Panc1 (cell line): Measurements from ENCODE around the gene DCTPP1.

Source experiments
- POLR2AphosphoS5 ChIP-seq: IDR thresholded peaks from 2 replicates; pipeline ENCODE4 v1.6.1; 2012; ENCODE audit warnings: mild to moderate bottlenecking, low read depth, low read length, moderate library complexity
- SIN3A ChIP-seq: IDR thresholded peaks from 2 replicates; pipeline ENCODE4 v1.6.1; 2012; ENCODE audit warnings: low read depth, mild to moderate bottlenecking, low read length, moderate library complexity, borderline replicate concordance; ENCODE audit not compliant: insufficient read depth
- TCF7L2 ChIP-seq: IDR thresholded peaks from 2 replicates; pipeline ENCODE4 v1.6.1; 2011; ENCODE audit warnings: mild to moderate bottlenecking, low read depth, low read length, inconsistent platforms
- TF ChIP-seq, protein P1 (sequence below): fragments of 450-650 bp; IDR thresholded peaks from 2 replicates; pipeline ENCODE4 v1.5.1; 2017; ENCODE audit warnings: mild to moderate bottlenecking
- TF ChIP-seq, protein P2 (sequence below), 2 experiments: IDR thresholded peaks; 2 replicates each; pipeline ENCODE4 v1.6.1; 2011 to 2012; ENCODE audit warnings: low read depth in 2 of 2, control low read depth in 1 of 2, low read length in 1 of 2, mild to moderate bottlenecking in 1 of 2, moderate library complexity in 1 of 2; ENCODE audit not compliant: insufficient read depth in 1 of 2

DNA sequence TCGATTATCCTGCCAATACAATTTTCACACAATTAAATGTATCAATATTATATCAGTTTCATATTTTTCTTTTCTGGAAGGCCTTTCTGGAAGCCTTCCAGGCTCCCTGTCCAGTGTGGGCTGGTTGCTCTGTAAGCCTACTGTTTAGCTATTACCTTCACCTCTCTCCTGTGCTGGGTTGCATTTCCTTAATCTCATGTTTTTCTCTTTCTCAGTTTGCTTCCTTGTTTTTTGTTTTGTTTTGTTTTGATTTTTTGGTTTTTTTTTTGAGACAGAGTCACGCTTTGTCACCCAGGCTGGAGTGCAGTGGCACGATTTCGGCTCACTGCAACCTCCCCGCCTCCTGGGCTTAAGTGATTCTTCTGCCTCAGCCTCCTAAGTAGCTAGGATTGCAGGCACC is 9.0 kb upstream of the DCTPP1 start:
- TF ChIP-seq, protein P1, sequence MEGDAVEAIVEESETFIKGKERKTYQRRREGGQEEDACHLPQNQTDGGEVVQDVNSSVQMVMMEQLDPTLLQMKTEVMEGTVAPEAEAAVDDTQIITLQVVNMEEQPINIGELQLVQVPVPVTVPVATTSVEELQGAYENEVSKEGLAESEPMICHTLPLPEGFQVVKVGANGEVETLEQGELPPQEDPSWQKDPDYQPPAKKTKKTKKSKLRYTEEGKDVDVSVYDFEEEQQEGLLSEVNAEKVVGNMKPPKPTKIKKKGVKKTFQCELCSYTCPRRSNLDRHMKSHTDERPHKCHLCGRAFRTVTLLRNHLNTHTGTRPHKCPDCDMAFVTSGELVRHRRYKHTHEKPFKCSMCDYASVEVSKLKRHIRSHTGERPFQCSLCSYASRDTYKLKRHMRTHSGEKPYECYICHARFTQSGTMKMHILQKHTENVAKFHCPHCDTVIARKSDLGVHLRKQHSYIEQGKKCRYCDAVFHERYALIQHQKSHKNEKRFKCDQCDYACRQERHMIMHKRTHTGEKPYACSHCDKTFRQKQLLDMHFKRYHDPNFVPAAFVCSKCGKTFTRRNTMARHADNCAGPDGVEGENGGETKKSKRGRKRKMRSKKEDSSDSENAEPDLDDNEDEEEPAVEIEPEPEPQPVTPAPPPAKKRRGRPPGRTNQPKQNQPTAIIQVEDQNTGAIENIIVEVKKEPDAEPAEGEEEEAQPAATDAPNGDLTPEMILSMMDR = no peak
- TF ChIP-seq TCF7L2 (no peak), SIN3A (no peak), POLR2AphosphoS5 (no peak)
- TF ChIP-seq, protein P2, sequence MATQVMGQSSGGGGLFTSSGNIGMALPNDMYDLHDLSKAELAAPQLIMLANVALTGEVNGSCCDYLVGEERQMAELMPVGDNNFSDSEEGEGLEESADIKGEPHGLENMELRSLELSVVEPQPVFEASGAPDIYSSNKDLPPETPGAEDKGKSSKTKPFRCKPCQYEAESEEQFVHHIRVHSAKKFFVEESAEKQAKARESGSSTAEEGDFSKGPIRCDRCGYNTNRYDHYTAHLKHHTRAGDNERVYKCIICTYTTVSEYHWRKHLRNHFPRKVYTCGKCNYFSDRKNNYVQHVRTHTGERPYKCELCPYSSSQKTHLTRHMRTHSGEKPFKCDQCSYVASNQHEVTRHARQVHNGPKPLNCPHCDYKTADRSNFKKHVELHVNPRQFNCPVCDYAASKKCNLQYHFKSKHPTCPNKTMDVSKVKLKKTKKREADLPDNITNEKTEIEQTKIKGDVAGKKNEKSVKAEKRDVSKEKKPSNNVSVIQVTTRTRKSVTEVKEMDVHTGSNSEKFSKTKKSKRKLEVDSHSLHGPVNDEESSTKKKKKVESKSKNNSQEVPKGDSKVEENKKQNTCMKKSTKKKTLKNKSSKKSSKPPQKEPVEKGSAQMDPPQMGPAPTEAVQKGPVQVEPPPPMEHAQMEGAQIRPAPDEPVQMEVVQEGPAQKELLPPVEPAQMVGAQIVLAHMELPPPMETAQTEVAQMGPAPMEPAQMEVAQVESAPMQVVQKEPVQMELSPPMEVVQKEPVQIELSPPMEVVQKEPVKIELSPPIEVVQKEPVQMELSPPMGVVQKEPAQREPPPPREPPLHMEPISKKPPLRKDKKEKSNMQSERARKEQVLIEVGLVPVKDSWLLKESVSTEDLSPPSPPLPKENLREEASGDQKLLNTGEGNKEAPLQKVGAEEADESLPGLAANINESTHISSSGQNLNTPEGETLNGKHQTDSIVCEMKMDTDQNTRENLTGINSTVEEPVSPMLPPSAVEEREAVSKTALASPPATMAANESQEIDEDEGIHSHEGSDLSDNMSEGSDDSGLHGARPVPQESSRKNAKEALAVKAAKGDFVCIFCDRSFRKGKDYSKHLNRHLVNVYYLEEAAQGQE (IDR thresholded peaks at IDR 0.05; ENCODE audit: insufficient read depth in 1 of 2, low read depth in 2 of 2, low read length in 1 of 2) = no peak
